Vagina (tissue), 2 donors: Measurements from ENCODE around the gene SLC44A1.

ENCODE experiments used
- CTCF ChIP-seq, 3 experiments: fragments of 450-650 bp in 2 of 3; fragments of 200-600 bp in 1 of 3; sonication (generic) in 1 of 3; IDR thresholded peaks; one replicate each; pipeline ENCODE4 v1.5.1; 2017 to 2019; ENCODE audit warnings: antibody characterized with exemption in 3 of 3, mild to moderate bottlenecking in 2 of 3, moderate library complexity in 2 of 3
- POLR2A ChIP-seq, 2 donors: fragments of 450-650 bp; IDR thresholded peaks; one replicate each; pipeline ENCODE4 v1.6.1; 2017; ENCODE audit warnings: antibody characterized with exemption in 2 of 2, mild to moderate bottlenecking in 2 of 2, moderate library complexity in 2 of 2
- POLR2AphosphoS5 ChIP-seq, 2 donors: sonication (generic); formaldehyde crosslinking; IDR thresholded peaks; one replicate each; pipeline ENCODE4 v1.9.0; 2017; ENCODE audit warnings: antibody characterized with exemption in 2 of 2, mild to moderate bottlenecking in 2 of 2, low read depth in 1 of 2; ENCODE audit not compliant: insufficient read depth in 1 of 2

DNA sequence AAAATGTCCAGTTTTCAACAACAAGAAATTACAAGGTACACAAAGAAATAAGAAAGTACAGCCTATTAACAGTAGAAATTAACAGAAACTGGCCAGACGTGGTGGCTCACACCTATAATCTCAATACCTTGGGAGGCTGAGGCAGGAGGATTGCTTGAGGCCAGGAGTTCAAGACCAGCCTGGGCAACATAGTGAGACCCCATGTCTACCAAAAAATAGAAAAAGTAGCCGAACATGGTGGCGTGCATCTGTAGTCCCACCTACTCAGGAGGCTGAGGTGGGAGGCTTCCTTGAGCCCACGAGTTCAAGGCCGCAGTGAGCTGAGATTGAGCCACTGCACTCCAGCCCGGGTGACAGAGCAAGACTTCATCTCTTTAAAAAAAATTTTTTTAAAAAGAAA is 161.9 kb downstream of the SLC44A1 start:
- TF ChIP-seq CTCF (IDR thresholded peaks at IDR 0.05) = no peak
- TF ChIP-seq POLR2AphosphoS5 (IDR thresholded peaks at IDR 0.05; ENCODE audit: insufficient read depth in 1 of 2, low read depth in 1 of 2) = no peak
- no peak for TF ChIP-seq POLR2A (IDR thresholded peaks at IDR 0.05)
